Esophagus muscularis mucosa (tissue), 4 donors: ENCODE results near the gene CNOT6. TPM values are rescaled to one million over a fixed set of nuclear protein-coding genes. Genes with fewer than 3 reads are reported as not detected.
"Not testable (repeated sequence)": the region's sequence is repeated elsewhere in the genome, so short reads cannot be mapped to it uniquely, and the experiment has no call there.

ENCODE experiments used
- DNase-seq: peaks from one replicate; pipeline ENCODE4 v3.0.0-alpha.2; 2017; ENCODE audit errors: extremely low spot score
- H3K27ac ChIP-seq, 4 donors: fragments of 200-600 bp; sonication (generic); replicated peaks in 1 of 4; 1 replicate in 3 of 4; 2 replicates in 1 of 4; pipeline ENCODE4 v1.5.1; 2016 to 2019; ENCODE audit warnings: mild to moderate bottlenecking in 1 of 4
- H3K27me3 ChIP-seq, 4 donors: fragments of 200-600 bp; sonication (generic); one replicate each; pipeline versions ENCODE4 v1.5.1 to v1.6.0; 2016 to 2019
- H3K36me3 ChIP-seq, 4 donors: fragments of 200-600 bp; sonication (generic); one replicate each; pipeline ENCODE4 v1.5.1; 2016 to 2019
- H3K4me1 ChIP-seq, 4 donors: fragments of 200-600 bp; sonication (generic); one replicate each; pipeline ENCODE4 v1.5.1; 2016 to 2019
- H3K4me3 ChIP-seq, 4 donors: fragments of 200-600 bp; sonication (generic); 1 replicate in 2 of 4; 2 replicates in 2 of 4; pipeline ENCODE4 v1.5.1; 2016 to 2019; ENCODE audit warnings: mild to moderate bottlenecking in 4 of 4, moderate library complexity in 1 of 4
- H3K9me3 ChIP-seq, 4 donors: fragments of 200-600 bp; sonication (generic); 1 replicate in 3 of 4; 2 replicates in 1 of 4; pipeline ENCODE4 v1.5.1; 2016 to 2019
- EP300 ChIP-seq: sonication (generic); formaldehyde crosslinking; IDR thresholded peaks from one replicate; pipeline ENCODE4 v1.6.1; 2017; ENCODE audit warnings: antibody characterized with exemption
- POLR2A ChIP-seq: fragments of 450-650 bp; IDR thresholded peaks from one replicate; pipeline ENCODE4 v1.6.1; 2017; ENCODE audit warnings: antibody characterized with exemption, moderate library complexity, mild to moderate bottlenecking, low read depth
- POLR2AphosphoS5 ChIP-seq, 2 donors: sonication (generic); formaldehyde crosslinking; IDR thresholded peaks; one replicate each; pipeline ENCODE4 v1.6.1; 2017; ENCODE audit warnings: antibody characterized with exemption in 2 of 2
- WGBS: methylation state at CpG from one replicate; pipeline ENCODE4 v1.1.5; 2018; 5-methylcytosine and 5-hydroxymethylcytosine counted together
- intact Hi-C: fragments of 100-400 bp; cut with DNase I; formaldehyde crosslinking; loops from one replicate; pipeline ENCODE4 v1.15.1; 2023
- total RNA-seq, 4 donors: library from RNA; depleted of rRNA; stranded (reverse); fragments of >200 nt; gene quantifications; one replicate each; pipeline versions ENCODE4 v1.1.0 to v1.2.1, GENCODE V29; 2016
- TF ChIP-seq, protein P1 (sequence below), 3 experiments: fragments of 200-600 bp in 2 of 3; fragments of 450-650 bp in 1 of 3; sonication (generic) in 2 of 3; IDR thresholded peaks; one replicate each; pipeline ENCODE4 v1.5.1; 2017 to 2019; ENCODE audit warnings: antibody characterized with exemption in 3 of 3, mild to moderate bottlenecking in 2 of 3, moderate library complexity in 1 of 3

CNOT6 gene
- total RNA-seq, 4 donors from 2014 or later, result 17.7 to 26.4 (median 20.5) TPM

DNA sequence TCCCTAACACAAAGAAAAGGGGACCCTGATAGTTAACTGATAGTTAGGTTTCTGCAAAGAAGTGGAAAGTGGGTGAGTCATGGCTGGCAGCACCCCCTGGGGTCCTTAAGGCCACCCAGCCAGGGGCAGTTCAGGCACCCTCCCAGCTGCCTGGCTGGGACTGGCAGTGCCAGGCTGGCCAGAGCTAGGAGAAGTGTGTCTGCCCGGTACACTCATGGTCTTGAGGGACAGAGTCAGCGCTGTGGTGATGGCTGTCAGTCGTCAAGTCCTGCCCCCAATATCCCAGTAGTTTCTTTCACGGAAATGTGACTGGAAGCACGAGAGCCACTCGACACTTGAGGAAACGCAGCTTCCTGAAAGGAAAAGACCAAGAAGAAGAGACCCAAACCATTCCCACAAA lies 22.3 kb upstream of the CNOT6 start:
- TF ChIP-seq POLR2A (no peak), POLR2AphosphoS5 (IDR thresholded peaks at IDR 0.05) (no peak), EP300 (no peak)
- TF ChIP-seq, protein P1, sequence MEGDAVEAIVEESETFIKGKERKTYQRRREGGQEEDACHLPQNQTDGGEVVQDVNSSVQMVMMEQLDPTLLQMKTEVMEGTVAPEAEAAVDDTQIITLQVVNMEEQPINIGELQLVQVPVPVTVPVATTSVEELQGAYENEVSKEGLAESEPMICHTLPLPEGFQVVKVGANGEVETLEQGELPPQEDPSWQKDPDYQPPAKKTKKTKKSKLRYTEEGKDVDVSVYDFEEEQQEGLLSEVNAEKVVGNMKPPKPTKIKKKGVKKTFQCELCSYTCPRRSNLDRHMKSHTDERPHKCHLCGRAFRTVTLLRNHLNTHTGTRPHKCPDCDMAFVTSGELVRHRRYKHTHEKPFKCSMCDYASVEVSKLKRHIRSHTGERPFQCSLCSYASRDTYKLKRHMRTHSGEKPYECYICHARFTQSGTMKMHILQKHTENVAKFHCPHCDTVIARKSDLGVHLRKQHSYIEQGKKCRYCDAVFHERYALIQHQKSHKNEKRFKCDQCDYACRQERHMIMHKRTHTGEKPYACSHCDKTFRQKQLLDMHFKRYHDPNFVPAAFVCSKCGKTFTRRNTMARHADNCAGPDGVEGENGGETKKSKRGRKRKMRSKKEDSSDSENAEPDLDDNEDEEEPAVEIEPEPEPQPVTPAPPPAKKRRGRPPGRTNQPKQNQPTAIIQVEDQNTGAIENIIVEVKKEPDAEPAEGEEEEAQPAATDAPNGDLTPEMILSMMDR (IDR thresholded peaks at IDR 0.05), result no peak
- WGBS, result 81% methylated on average over 7 of the region's 7 CpGs
- intact Hi-C loops, result loop anchor here (2.0 to 5.0 kb wide), 2 partner anchors 179 to 345 kb away; partner anchors contain the start of gene MAPK9

GRCh38 chr5:180472269-180472668 lies 21.9 kb upstream of the CNOT6 start:
- Histone ChIP-seq H3K4me1 (peaks cover 0 to 10% (median 5%) of the 10 kb centered on the region in 4 donors), H3K4me3 (no peak overlapping the region), H3K27ac (no peak overlapping the region), H3K27me3 (peaks cover 0 to 13% (median 0%) of the 10 kb centered on the region in 4 donors), H3K9me3 (no peaks in the 10 kb centered on the region), H3K36me3 (no peaks in the 10 kb centered on the region)
- WGBS, result 66% methylated on average over 4 of the region's 4 CpGs
- TF ChIP-seq POLR2A, result no peak
- TF ChIP-seq POLR2AphosphoS5 (IDR thresholded peaks at IDR 0.05), result no peak
- TF ChIP-seq, protein P1 (IDR thresholded peaks at IDR 0.05), result no peak
- TF ChIP-seq EP300, result no peak
- intact Hi-C loops, result loop anchor here (5.0 kb wide), 1 partner anchor 345 kb away; no protein-coding TSS in a partner anchor
- DNase-seq, result no peak

More for the DNA sequence above, 22.3 kb upstream of the CNOT6 start:
- H3K27ac ChIP-seq, result no peak overlapping the region
- no peak overlapping the region for H3K4me3 ChIP-seq
- no peaks in the 10 kb centered on the region for H3K36me3 ChIP-seq
- H3K9me3 ChIP-seq, result no peaks in the 10 kb centered on the region
- peaks cover 0 to 13% (median 0%) of the 10 kb centered on the region in 4 donors for H3K27me3 ChIP-seq
- H3K4me1 ChIP-seq, result peaks cover 0 to 14% (median 7%) of the 10 kb centered on the region in 4 donors
- no peak for DNase-seq

GRCh38 chr5:180473386-180473785 lies 20.8 kb upstream of the CNOT6 start:
- not testable (repeated sequence) for H3K36me3 ChIP-seq, H3K4me1 ChIP-seq, DNase-seq, H3K9me3 ChIP-seq, H3K27ac ChIP-seq, H3K4me3 ChIP-seq
- intact Hi-C loops, result loop anchor here (5.0 kb wide), 1 partner anchor 346 kb away; no protein-coding TSS in a partner anchor
- WGBS, result 88% methylated on average over 8 of the region's 8 CpGs
- H3K27me3 ChIP-seq, result peaks cover 0 to 13% (median 0%) of the 10 kb centered on the region in 4 donors

GRCh38 chr5:180474569-180474968 lies 19.6 kb upstream of the CNOT6 start:
- Histone ChIP-seq H3K4me1 (peaks cover 0 to 6% (median 5%) of the 10 kb centered on the region in 4 donors), H3K36me3 (no peaks in the 10 kb centered on the region), H3K9me3 (no peaks in the 10 kb centered on the region), H3K27me3 (peaks cover 0 to 13% (median 0%) of the 10 kb centered on the region in 4 donors), H3K27ac (no peak overlapping the region), H3K4me3 (no peak overlapping the region)
- intact Hi-C loops, result loop anchor here (5.0 kb wide), 1 partner anchor 347 kb away; no protein-coding TSS in a partner anchor
- 77% methylated on average over 6 of the region's 11 CpGs for WGBS
- TF ChIP-seq POLR2AphosphoS5 (IDR thresholded peaks at IDR 0.05), result no peak
- no peak for TF ChIP-seq EP300
- no peak for TF ChIP-seq POLR2A
- TF ChIP-seq, protein P1 (IDR thresholded peaks at IDR 0.05), result no peak
- no peak for DNase-seq

GRCh38 chr5:180475969-180476524 lies 18.1 kb upstream of the CNOT6 start:
- intact Hi-C loops, result not testable (repeated sequence)

DNA sequence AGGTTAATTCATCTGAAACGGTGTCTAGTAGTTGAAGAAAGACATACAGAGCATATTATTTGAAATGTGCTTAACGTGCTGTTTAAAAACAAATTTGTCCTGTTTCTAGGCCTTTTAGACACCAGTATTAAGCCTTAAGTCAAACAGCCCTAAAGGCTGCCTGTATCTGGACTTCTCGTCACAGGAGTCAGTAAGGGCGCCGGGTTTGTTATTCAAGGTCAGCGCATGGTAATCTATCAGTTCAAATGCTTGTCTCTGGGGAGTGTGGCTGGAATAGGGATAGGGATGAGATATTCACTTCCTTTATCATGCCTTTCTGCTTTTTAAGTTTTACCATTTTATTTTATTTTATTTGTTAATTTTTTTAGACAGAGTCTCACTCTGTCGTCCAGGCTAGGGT lies 9.4 kb upstream of the CNOT6 start:
- 58% methylated on average over 7 of the region's 7 CpGs for WGBS
- H3K27ac ChIP-seq, result no peak overlapping the region

More at GRCh38 chr5:180475969-180476524, 18.1 kb upstream of the CNOT6 start:
- not testable (repeated sequence) for H3K27ac ChIP-seq, DNase-seq, H3K9me3 ChIP-seq, H3K4me1 ChIP-seq, H3K27me3 ChIP-seq, H3K4me3 ChIP-seq, H3K36me3 ChIP-seq
- WGBS, result 94% methylated on average over 20 of the region's 20 CpGs

More for the DNA sequence above, 9.4 kb upstream of the CNOT6 start:
- Histone ChIP-seq H3K9me3 (no peaks in the 10 kb centered on the region), H3K4me3 (no peak overlapping the region), H3K36me3 (no peaks in the 10 kb centered on the region), H3K27me3 (no peaks in the 10 kb centered on the region), H3K4me1 (no peaks in the 10 kb centered on the region)
- DNase-seq, result no peak
- intact Hi-C loops, result no loop called here
- TF ChIP-seq POLR2AphosphoS5 (IDR thresholded peaks at IDR 0.05) (no peak), POLR2A (no peak), EP300 (no peak)
- TF ChIP-seq, protein P1 (IDR thresholded peaks at IDR 0.05), result no peak
